Pancreas (tissue), 10 donors: ENCODE data around the gene DNM3. TPM values are rescaled to one million over a fixed set of nuclear protein-coding genes. Genes with fewer than 3 reads are reported as not detected.

Source experiments
- ATAC-seq, 4 donors: fragments of 200-7000 bp; cut with Tn5 transposase; one replicate each; pipeline versions ENCODE4 v1.8.0 to v1.9.1; 2020; ENCODE audit warnings: mild to moderate bottlenecking in 4 of 4, moderate library complexity in 4 of 4
- DNase-seq, 6 donors: peaks; one replicate each; pipeline ENCODE4 v3.0.0-alpha.2; 2020
- FAIRE-seq: peaks from 2 replicates; lab custom pipeline; 2012; peaks lifted over from hg19 to GRCh38; lab: Jason Lieb, UNC
- H3K27ac ChIP-seq, 4 donors: fragments of 200-600 bp; sonication (generic); 1 replicate in 3 of 4; 2 replicates in 1 of 4; pipeline versions ENCODE4 v1.5.0 to v1.8.0; 2020
- H3K27me3 ChIP-seq, 4 donors: fragments of 200-600 bp; one replicate each; pipeline ENCODE4 v1.8.0; 2021
- H3K36me3 ChIP-seq, 3 donors: fragments of 200-600 bp; sonication (generic) in 1 of 3; one replicate each; pipeline versions ENCODE4 v1.5.0 to v1.8.0; 2020 to 2021
- H3K4me1 ChIP-seq, 3 donors: fragments of 200-600 bp; one replicate each; pipeline ENCODE4 v1.8.0; 2021
- H3K4me3 ChIP-seq, 4 donors: fragments of 200-600 bp; sonication (generic) in 2 of 4; one replicate each; pipeline versions ENCODE4 v1.5.0 to v1.8.0; 2020 to 2021
- H3K9me3 ChIP-seq, 4 donors: fragments of 200-600 bp; one replicate each; pipeline ENCODE4 v1.8.0; 2021
- WGBS, 2 donors: extraction: QIAGEN DNeasy Blood & Tissue Kit; methylation state at CpG; one replicate each; pipeline ENCODE4 v1.1.7; 2013; 5-methylcytosine and 5-hydroxymethylcytosine counted together
- intact Hi-C, 3 donors: fragments of 100-400 bp; cut with DNase I; formaldehyde crosslinking; loops; one replicate each; pipeline versions ENCODE4 v1.11.1 to v1.14.2; 2022
- polyA plus RNA-seq, 2 donors: library from polyadenylated mRNA; stranded (reverse); fragments of 200-250 nt; gene quantifications; one replicate each; pipeline ENCODE4 v1.2.3, GENCODE V29; 2013
- total RNA-seq, 6 donors: library from RNA; stranded (reverse); fragmentation: NEBNext Ultra II Directional in 4 of 6; extraction: Animal tissue kit (Norgen Biotek cat#: 25700) in 4 of 6; gene quantifications; one replicate each; pipeline versions ENCODE4 v1.2.1 to v1.2.4, GENCODE V29; 2021 to 2023
- TF ChIP-seq, protein P1 (sequence below), 4 donors: fragments of 200-600 bp; sonication (generic) in 3 of 4; IDR thresholded peaks; one replicate each; pipeline versions ENCODE4 v1.5.0 to v1.8.0; 2021; ENCODE audit warnings: antibody characterized with exemption in 4 of 4
- donor health status: healthy with polysubstance abuse.
- donor health status: DM: no; HTN: no; CAD: no; lungs with moderate emphysema.
- donor health status: DM: no; HTN: no; CAD: no.
- donor health status: control.
- donor health status: control.
- donor health status: Bipolar disorder and iron deficiency.
- donor health status: DM: yes; HTN: yes; CAD: no.
- donor health status: DM: no; HTN: no; CAD: no.
- donor health status: DM: no; HTN: no; CAD: no.
- donor health status: DM: yes; HTN: yes; CAD: no.

Gene DNM3
- total and polyA plus RNA-seq, 8 donors = 0.40 to 1.3 (median 0.78) TPM

DNA sequence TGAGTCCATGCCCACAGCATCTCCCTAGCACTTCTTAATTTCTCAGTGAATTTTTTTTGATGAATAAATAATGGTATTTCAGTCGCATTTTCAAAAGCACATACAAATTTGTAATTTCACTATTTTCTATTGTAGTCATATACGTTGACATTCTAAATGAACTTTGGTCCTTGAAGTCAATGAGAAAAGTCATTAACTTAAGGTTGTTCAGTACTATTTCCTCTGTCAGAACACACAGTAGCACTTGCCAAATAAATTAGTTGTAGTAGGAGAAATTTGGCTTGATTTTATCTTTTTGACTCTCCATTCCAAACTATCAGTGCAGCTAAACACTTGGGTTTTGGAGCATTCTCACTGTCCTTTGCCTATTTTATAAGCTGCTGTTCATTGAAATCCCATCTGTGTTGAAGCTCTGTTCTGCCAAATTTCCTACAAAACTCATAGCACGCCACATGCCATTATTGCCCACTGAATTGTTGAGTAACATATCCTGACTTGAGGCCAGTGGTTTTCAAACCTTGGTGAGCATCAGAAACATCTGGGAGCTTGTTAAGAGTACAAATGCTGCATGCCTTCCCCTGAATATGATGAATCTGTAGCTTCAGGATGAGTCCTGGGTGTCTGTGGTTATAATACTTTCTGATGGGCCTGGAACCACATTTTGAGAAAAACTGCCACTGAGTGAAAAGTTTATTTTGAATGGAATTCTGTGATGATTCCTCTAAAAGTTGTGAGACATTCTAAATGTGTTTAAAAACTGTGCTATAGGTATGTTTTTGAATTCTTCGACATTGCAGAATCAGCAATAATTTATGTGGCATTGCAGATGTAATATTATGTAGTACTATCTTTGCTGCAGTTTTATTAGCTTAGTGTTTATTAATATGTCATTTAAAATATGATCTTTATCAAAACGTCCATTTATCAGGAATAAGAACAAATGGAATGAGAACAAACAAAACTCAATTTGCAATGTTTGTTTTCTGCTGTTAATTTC is 78.9 kb downstream of the DNM3 start:
- Histone ChIP-seq H3K4me1 (no peaks in the 10 kb centered on the region), H3K9me3 (no peaks in the 10 kb centered on the region), H3K27me3 (no peaks in the 10 kb centered on the region), H3K27ac (no peak overlapping the region), H3K4me3 (no peak overlapping the region), H3K36me3 (no peaks in the 10 kb centered on the region)
- intact Hi-C loops = no loop called here
- WGBS, 2 donors = 63 to 71% methylated on average over 5 of the region's 5 CpGs
- ATAC-seq = no peak
- TF ChIP-seq, protein P1, sequence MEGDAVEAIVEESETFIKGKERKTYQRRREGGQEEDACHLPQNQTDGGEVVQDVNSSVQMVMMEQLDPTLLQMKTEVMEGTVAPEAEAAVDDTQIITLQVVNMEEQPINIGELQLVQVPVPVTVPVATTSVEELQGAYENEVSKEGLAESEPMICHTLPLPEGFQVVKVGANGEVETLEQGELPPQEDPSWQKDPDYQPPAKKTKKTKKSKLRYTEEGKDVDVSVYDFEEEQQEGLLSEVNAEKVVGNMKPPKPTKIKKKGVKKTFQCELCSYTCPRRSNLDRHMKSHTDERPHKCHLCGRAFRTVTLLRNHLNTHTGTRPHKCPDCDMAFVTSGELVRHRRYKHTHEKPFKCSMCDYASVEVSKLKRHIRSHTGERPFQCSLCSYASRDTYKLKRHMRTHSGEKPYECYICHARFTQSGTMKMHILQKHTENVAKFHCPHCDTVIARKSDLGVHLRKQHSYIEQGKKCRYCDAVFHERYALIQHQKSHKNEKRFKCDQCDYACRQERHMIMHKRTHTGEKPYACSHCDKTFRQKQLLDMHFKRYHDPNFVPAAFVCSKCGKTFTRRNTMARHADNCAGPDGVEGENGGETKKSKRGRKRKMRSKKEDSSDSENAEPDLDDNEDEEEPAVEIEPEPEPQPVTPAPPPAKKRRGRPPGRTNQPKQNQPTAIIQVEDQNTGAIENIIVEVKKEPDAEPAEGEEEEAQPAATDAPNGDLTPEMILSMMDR (IDR thresholded peaks at IDR 0.05) = no peak
- DNase-seq = no peak
- FAIRE-seq = no peak

DNA sequence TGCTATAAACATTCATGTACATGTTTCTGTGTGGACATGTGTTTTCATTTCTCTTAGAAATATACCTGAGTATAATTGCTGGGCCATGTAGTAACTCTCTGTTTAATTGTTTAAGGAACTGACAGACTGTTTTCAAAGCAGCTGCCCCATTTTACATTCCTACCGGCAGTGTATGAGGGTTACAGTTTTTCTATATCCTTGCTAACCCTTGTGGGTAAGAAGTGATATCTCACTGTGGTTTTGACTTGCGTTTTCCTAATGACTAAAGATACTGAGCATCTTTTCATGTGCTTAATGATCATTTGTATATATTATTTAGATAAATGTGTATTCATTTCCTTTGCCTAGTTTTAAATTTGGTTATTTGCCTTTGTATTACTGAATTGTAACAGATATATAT is 81.7 kb downstream of the DNM3 start:
- no peak for DNase-seq
- H3K36me3 ChIP-seq = no peaks in the 10 kb centered on the region
- H3K27me3 ChIP-seq = no peaks in the 10 kb centered on the region
- 86 to 88% methylated on average over 2 of the region's 2 CpGs for WGBS, 2 donors
- H3K27ac ChIP-seq = no peak overlapping the region
- intact Hi-C loops = no loop called here
- no peaks in the 10 kb centered on the region for H3K4me1 ChIP-seq
- no peak for ATAC-seq
- FAIRE-seq = no peak
- no peak overlapping the region for H3K4me3 ChIP-seq
- no peaks in the 10 kb centered on the region for H3K9me3 ChIP-seq
- TF ChIP-seq, protein P1 (IDR thresholded peaks at IDR 0.05) = no peak

DNA sequence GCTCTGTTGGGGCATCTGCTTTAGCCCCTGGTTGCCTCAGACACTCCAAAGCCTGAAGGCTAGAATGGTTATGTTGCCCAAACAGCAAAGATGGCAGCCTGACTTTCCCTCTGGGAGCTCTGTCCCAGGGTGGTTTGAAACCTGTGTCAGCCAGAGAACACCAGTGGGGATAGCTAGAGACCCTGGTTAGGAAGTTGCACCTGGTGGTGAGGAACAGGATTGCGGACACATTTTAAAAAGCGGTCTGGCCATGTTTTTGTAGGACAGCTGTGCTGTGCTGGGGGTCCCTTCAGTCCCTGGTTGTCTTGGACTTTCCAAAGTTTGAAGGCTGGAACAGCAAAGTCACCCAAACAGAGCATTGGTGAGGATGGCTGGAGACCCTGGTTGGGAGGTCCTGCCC is 87.8 kb downstream of the DNM3 start:
- H3K4me3 ChIP-seq = no peak overlapping the region
- DNase-seq = no peak
- H3K27me3 ChIP-seq = no peaks in the 10 kb centered on the region
- WGBS, 2 donors = 96 to 100% methylated on average over 2 of the region's 2 CpGs
- intact Hi-C loops = no loop called here
- FAIRE-seq = no peak
- TF ChIP-seq, protein P1 (IDR thresholded peaks at IDR 0.05) = no peak
- H3K27ac ChIP-seq = no peak overlapping the region
- no peak for ATAC-seq
- H3K36me3 ChIP-seq = no peaks in the 10 kb centered on the region
- H3K4me1 ChIP-seq = no peaks in the 10 kb centered on the region
- no peaks in the 10 kb centered on the region for H3K9me3 ChIP-seq

DNA sequence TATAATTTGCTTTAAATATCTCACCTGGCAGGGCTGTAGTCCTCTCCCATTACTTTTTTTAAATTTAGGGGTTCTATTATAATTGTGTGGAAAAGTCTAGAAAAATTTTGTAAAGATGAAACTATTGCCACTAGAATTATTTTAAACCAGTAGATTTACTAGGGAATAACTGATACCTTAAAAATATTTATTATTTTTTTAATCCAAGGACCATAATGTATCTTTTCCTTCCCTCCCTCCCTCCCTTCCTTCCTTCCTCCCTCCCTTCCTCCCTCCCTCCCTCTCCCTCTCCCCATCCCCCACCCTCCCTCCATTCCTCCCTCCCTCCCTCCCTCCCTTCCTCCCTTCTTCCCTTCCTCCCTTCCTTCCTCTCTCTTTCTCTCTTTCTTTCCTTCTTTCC is 90.5 kb downstream of the DNM3 start:
- Histone ChIP-seq H3K27me3 (no peaks in the 10 kb centered on the region), H3K27ac (no peak overlapping the region), H3K4me3 (no peak overlapping the region), H3K4me1 (no peaks in the 10 kb centered on the region), H3K9me3 (no peaks in the 10 kb centered on the region), H3K36me3 (no peaks in the 10 kb centered on the region)
- no peak for DNase-seq
- intact Hi-C loops = no loop called here
- FAIRE-seq = no peak
- TF ChIP-seq, protein P1 (IDR thresholded peaks at IDR 0.05) = no peak
- ATAC-seq = no peak

DNA sequence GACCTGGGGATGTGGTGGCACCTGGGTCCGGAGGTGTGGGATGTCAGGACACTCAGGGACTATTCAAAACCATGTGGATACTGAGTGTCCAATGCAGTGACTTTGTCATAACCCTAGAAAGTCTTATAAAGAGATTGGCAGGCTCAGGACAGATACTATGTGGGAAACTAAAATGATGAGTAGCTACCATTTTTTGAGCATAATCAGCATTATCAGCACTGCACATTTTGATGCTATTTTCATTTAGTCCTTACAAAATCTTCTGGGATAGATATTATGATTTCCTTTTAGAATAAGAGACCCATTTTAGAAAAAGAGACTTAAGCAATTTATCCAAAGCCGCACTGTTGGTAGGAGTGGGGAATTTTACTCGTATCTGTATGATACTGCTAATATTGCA is 93.4 kb downstream of the DNM3 start:
- ATAC-seq (no peak), FAIRE-seq (no peak), DNase-seq (no peak)
- Histone ChIP-seq H3K27ac (no peak overlapping the region), H3K9me3 (no peaks in the 10 kb centered on the region), H3K4me1 (no peaks in the 10 kb centered on the region), H3K4me3 (no peak overlapping the region), H3K36me3 (no peaks in the 10 kb centered on the region), H3K27me3 (no peaks in the 10 kb centered on the region)
- intact Hi-C loops = no loop called here
- 64 to 75% methylated on average over 3 of the region's 3 CpGs for WGBS, 2 donors
- TF ChIP-seq, protein P1 (IDR thresholded peaks at IDR 0.05) = no peak
